CD4-positive, alpha-beta T cell treated with Interleukin-15 for 1 hour (primary cell): ENCODE results near the gene MFRP.
A peak's percentile ranks its signal among the peaks of the same experiment; 100 is the strongest.
"Not testable (repeated sequence)": the region's sequence is repeated elsewhere in the genome, so short reads cannot be mapped to it uniquely, and the experiment has no call there.

Experiments used
- DNase-seq: peaks from one replicate; pipeline ENCODE4 v3.0.0-alpha.2; 2020

MFRP gene

GRCh38 chr11:119346605-119347004, at the start of gene MFRP:
Gene MFRP, minus strand, starts transcription at chr11:119346705. Its CDS starts 192 bp downstream, at chr11:119346513.
- no peak for DNase-seq

DNA sequence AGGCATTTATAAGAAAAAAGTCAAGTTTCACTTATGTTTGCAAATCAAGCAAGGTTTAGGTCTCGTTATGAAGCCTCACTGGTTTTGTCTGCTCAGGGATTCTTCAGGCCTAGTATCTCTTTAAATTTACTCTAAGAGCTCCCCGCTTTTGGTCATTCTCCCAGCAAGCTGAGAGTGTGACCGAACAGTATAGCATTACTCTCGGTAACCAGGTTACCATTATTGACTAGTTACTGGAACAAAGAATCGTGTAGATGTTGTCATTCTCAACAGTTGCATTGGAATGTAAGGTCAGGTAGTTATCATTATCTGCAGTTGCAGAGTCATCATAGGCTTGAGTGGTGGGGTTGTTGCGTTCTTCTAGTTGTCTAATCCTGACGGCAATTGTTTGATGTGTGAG, 44.8 kb upstream of the MFRP start:
- no peak for DNase-seq

DNA sequence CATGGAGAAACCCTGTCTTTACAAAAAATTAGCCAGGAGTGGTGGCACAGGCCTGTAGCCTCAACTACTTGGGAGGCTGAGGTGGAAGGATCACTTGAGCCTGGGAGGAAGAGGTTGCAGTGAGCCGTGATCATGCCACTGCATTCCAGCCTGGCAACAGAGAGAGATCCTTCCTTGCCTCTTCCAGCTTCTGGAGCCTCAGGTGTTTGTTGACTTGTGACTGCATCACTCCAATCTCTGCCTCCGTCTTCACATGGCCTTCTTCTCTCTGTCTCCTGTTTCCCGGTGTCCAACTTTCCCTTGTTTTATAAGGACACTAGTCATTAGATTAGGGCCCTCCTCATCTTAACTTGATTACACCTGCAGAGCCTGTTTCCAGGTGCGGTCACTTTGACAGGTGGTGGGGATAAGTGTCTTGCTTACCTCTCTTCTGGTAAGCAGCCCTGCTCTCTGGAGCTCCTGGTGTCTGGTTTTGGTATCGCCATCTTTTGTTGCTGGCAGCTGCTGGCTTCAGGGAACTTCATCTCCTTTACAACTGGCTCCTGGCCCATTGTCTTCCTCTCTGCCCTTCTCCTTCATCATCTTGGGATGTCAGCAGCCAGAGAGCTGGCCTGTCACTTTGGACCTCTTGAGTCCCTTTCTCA, 43.2 kb upstream of the MFRP start:
- DNase-seq: no peak

DNA sequence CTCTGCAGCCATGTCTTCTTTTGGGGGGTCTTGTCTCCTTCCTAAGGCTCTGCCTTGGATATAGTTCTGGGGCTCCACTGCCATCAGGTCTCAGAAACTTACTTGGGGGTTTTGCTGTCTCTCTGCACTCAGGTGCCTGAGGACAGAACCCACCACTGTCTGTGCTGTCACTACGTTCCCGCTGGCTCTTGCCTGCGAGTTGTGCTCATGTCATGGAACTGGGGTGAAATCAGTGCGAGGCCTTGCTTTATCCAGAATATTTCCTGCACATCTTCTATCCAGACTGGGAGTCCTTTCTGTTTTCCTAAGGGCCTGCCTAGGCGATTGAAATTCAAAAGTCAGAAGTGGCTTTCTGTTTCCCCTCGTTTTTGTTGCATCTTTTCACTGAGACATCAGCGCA, 41.6 kb upstream of the MFRP start:
- no peak for DNase-seq

GRCh38 chr11:119384332-119384731, 37.8 kb upstream of the MFRP start:
- no peak for DNase-seq

GRCh38 chr11:119382513-119382912, 36.0 kb upstream of the MFRP start:
- not testable (repeated sequence) for DNase-seq

DNA sequence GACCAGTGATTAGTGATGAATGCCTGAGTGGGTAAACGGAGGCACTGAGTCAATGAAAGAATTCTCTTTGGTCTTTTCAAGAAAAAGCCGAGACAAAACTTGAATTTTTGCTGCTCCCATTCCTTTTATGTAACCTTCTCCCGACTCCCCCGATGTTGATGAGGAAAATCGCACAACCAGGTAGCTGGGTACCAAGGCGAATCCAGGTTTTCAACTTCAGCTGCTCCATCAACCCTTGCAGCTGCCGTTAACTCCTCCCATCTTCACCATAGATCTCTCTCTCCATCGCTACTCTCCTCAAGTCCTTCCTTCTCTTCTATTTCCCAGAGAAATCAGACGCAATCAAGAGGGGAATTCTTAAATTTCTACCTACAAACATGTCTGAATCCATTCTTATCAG, 35.6 kb upstream of the MFRP start:
- DNase-seq: no peak

DNA sequence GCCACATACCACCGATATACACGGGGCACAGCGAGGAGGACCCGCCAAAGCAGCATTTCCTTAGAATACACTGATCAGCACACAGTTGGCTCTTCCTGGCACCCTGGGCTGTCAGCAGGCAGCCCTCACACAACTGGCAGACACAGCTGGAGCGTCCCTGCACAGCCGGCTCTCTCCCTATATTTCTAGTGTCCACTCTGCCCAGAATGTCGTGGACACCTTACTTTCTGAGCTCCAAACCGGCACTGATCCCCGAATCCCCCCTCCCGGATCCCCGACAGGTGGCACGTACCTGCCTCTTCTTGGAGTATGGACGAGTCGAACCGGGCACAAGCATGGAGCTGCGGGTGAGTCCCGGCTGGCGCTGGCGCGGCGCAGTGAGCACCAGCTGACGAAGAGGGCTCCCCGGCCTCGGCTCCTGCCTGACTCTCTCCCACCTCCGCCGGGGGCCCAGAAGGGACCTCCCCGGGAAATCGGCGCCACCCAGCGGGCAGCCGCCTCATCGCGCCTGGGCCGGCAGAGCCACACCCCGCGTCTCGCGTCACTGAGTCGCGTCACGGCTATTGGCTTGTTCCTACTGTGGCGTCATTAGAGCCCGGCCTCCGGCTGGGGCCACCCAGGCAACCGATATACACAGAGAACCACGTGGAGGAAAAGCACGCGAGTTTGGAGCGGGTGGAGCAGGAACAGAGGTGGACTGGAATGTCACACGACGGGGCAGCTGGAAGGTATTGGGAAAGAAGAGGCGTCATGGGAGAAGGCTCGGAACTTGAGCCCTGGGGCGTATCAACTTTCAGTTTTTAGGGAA, 34.9 kb upstream of the MFRP start, which contains the start of gene USP2:
USP2 (minus strand) TSS at position 510 of the 808 bp plus-strand sequence. CDS start 8,210 bp downstream, outside the sequence.
- DNase-seq: peak; percentile 96

- no peak for DNase-seq
These were observed 34.3 kb upstream of the MFRP start for GRCh38 chr11:119380827-119381180.

DNA sequence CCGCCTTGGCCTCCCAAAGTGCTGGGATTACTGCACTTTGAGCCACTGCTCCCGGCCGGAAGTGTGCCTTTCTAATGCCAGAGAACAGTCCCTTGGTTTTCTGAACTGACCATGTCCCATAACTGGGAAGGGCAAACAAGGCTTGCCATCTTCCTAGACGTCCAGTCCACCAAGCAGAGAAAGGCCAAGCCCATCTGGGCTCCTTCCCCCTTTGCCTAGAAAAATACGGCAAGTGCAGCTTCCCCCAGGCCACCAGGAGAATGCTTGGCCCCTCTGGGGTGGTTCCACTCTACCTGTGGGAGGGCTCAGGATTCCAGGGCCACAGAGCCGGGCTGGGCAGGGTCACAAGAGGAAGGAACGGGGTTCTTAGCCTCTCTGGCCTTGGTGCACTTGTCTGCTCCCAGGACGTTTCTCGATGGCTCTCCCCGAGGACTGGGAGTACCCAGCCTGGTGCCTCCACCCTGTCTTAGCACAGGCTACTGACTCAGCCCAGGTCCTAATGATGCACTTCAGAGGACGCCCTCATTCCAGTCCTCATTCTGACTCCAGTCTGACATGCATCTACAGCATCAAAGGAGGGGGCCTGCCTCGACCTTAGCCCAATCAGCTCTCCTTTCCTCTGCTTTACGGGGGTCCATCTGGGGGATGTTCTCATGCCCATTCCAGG, 33.8 kb upstream of the MFRP start:
- DNase-seq: no peak

- no peak for DNase-seq
These were observed 32.5 kb upstream of the MFRP start for GRCh38 chr11:119378851-119379465.

- DNase-seq: no peak
These were observed 31.6 kb upstream of the MFRP start for GRCh38 chr11:119377961-119378667.

DNA sequence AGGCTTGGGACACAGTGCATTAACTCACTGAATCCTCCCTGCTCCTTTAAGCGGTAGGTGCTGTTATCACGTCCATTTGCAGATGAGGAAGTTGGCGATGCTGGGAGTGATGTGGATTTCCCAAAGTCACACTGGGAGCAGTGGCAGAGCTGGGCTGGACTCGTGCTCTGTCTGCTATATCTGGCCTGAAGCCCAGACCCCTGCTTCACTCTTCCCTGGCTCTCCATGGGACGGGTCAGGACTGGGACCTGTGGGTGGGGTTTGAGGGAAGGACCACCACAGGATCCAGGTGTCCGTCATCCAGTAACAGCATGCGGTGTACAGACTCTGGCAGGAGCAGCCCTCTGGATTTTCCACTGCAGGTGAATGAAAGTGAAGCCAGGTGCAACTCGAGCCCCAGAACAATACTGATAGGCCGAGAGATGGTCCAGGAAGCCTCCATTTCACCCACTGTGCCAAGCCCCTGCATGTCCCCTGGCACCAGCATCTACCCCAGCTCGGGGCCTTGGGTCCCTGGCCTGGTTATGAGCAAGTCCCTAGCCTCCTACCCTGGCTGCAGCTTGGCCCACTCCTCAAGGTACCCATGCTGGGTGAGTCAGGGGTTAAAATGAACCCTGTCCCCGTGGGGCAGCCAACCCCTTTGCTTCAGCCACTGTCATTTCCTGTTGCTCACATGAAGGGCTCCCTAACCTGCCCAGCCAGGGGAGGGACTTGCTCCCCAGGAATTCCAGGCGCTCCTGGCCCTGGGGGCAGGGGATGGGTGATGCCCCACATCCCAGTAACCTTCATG, 30.8 kb upstream of the MFRP start:
- DNase-seq: no peak

DNA sequence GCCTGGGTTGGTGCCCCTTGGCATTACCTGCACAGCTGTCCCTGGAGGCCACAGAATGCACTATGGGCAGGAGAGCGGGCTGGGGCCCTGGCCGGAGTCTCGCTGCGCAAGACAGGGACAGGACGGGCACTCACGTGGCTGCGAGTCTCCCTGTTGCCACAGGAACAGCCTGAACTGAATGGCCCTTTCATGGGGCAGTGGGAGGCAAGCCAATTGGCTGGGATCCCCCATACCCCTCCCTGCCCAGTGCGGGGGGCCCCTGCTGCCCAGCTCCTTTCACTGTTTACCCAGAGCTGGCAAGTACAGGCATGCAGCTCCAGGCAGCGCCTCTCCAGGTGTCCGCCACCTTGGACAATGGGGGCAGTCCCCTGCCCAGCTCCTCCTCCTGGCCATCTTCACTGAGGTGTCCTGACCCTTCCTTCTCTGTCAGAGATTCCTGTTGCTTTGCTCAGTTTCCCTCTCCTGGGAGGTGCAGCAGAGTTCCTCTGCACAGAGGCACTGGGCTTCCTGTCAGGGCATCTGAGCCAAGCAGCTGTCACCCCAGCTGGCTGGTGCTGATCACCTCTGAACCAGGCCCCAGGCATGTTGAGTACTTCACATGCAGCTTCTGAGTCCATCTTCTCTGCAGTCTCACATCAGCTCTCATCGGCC, 29.8 kb upstream of the MFRP start:
- DNase-seq: no peak

DNA sequence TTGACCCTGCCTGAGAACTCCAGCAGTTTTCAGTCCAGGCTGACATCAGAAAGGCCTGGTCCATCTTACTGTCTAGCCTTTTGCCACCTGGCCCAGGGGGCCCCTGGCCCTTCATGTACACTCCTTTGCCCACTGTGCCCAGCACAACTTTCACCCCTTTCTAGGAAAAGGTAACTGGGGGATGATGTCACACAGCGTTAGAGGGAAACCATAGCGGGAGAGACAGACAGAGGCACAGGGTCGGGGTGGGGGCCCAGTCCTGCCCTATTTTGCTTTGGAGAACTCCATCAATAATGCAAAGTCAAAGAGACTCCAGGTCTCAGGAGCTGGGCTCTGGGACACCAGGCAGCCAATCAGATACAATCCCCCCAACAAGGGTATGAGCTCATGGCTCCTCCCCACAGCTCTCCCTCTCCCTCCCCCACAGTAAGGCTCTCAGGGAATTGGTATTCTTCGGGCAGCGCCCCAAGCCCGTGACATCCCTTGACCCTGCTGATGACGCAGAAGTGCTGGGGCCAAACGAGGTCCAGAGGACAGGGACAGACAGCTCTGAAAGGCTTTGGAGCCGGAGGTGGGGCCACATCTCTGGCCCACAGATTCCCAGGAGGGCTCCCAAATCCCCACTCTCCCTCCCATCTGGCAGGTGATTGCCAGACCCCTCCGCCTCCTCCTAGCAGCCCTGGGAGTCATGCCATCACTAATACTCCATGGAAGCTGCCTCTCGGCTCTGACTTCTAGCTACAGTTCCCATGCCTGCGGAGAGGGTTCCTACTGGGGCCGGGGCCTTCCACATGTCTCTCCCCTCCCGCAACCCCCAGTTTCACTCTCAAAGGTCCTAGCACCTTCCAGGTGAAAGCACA, 29.1 kb upstream of the MFRP start:
- no peak for DNase-seq

DNA sequence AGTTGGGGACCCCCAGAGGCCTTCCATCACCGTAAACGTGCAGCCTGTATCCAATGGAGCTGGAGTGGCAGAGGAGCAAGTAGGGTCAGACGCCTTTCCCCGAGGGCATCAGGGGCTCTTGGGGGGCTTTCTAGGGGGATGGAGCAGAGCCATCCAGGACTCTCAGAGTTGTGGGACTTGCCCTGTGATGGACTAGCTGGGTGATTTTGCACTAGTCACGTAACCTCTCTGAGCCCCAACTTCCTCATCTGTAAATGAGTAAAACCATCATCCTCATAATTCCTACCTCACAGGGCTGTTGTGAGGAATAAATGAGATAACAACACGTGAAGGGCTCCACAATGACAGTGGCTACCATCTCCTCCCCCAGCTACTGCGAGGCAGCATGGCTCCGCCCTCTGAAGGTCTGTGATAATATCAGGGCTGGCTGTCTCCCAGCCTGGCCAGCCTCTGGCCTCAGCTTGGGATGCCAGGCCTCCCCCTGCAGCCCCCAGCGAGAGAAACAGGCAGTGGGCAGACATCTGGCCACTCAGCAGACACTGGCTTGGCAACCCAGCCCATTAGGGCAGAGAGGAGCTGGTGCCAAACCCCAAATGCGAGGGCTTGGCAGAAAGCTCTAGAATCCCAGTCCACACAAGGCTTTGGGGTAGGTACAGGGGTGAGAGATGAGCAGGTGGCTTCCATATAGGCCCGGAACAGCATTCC, 28.3 kb upstream of the MFRP start:
- no peak for DNase-seq

DNA sequence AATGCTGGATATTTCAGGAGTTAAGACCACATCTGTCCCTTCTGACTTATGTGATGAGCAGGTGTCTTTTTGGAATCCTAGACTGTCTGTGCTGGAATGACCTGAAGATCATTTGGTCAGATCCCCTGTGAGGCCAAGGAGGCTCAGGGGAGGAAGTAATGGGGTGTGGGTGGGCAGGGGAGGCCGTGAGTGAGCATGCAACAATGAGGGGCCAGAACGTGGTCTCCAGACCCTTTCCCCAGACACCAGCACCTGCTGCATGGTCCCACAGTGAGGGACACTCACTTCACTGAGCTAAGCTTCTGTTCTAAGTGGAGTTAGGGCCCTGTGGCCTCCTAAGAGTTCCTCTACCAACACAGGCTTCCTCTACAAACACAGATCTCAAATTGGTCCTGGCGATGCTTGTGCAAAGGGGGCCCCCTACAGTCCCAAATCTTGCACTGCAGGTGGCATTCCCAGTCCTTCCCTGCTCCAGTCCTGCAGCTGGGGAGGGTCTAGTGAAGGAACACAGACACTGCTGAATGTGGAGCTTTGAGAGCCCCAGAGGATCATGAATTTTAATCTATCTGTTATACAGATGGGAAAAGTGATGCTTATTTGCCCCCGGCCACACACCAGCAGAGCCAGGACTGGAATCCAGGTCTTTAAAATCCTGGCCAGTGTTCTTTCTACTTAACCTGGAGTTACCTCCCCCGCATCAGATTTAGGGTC, 27.6 kb upstream of the MFRP start:
- DNase-seq: no peak

DNA sequence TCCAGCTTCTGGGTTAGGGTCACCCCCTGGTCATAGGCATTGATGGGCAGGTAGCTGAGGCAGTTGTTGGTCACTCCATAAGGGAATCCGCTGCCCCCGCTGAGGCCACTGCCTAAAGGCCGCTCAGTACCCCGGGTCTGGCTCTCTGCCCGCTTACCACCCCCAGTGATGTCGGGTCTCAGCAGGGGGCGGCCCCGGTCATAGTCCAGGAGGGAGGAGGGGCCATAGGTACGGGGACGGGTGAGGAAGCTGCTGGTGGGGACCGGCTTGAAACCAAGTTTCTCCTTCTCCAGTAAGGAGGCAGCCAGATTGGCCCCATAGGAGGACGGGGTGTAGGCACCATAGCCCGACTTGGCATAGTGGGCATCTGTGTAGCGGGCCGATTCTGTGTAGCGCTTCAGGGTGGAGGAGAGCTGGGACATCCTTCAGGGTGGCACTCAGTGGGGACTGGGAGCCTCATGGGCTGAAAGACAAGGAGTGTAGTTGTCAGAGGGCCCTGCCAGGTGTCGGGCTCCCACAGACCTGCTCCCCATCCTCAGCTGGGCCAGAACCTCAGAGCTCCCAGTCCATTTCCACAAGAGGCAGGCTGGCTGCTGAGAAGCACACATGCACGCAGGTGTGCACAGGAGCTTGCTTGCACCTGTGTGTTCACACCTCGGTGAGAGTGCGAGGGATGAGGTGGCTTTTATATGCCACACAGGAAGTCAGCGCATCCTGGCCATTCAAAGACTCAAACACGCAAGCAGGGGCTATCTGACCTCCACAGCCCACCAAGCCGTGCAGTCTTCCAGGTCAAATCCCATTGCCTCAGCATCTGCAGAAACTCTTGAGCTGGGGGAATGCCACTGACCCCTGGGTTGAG, 26.8 kb upstream of the MFRP start:
- no peak for DNase-seq
